GM12878 (cell line): ENCODE measurements around the gene WNT3A. TPM values are rescaled to one million over a fixed set of nuclear protein-coding genes. Genes with fewer than 3 reads are reported as not detected.
A peak's percentile ranks its signal among the peaks of the same experiment; 100 is the strongest.

ENCODE experiments used
- ATAC-seq: fragments of 200-7000 bp; cut with Tn5 transposase; 3 replicates; pipeline ENCODE4 v1.9.1; 2020; ENCODE audit warnings: mild to moderate bottlenecking, moderate library complexity
- BruUV-seq: library from RNA; stranded (reverse); fragments of 400-500 nt; replicated peaks from 2 replicates; lab custom pipeline; 2021; lab: Mats Ljungman, UMichigan
- CTCF ChIA-PET: fragments of 300-600 bp; sonication (Branson Sonifier 250); formaldehyde crosslinking; extraction: SDS; loops from one replicate; lab custom pipeline; 2021; ENCODE audit warnings: inconsistent platforms; lab: Yijun Ruan, JAX
- POLR2A ChIA-PET: fragments of 350-600 bp; formaldehyde crosslinking; extraction: SDS; loops from one replicate; lab custom pipeline; 2021; ENCODE audit warnings: inconsistent platforms; lab: Charles Lee
- RAD21 ChIA-PET: fragments of 300-600 bp; sonication (Branson Sonifier 250); formaldehyde crosslinking; loops from one replicate; lab custom pipeline; 2023; ENCODE audit warnings: antibody characterized with exemption; ENCODE audit not compliant: unreplicated experiment; lab: Charles Lee
- SMC1A ChIA-PET: fragments of 300-600 bp; sonication (Branson Sonifier 250); formaldehyde crosslinking; loops from one replicate; lab custom pipeline; 2023; ENCODE audit not compliant: unreplicated experiment, uncharacterized antibody; lab: Charles Lee
- DNase-seq: peaks from one replicate; pipeline ENCODE4 v3.0.0-alpha.2; 2011; ENCODE audit warnings: low read depth, low spot score
- FAIRE-seq: peaks from 3 replicates; lab custom pipeline; 2011; peaks lifted over from hg19 to GRCh38; lab: Jason Lieb, UNC
- H2AFZ ChIP-seq: 2 replicates; pipeline ENCODE4 v1.6.0; 2011; ENCODE audit warnings: low read depth, low read length, control low read depth; ENCODE audit not compliant: control insufficient read depth
- H3K27ac ChIP-seq: 2 replicates; pipeline ENCODE4 v1.5.1; 2011; ENCODE audit warnings: control low read depth; ENCODE audit not compliant: control insufficient read depth, insufficient read depth
- H3K27me3 ChIP-seq, 2 experiments: replicated peaks in 1 of 2; 2 replicates each; pipeline versions ENCODE4 v1.6.0 to v1.6.1; 2011; ENCODE audit warnings: low read length in 1 of 2; ENCODE audit not compliant: control insufficient read depth in 2 of 2, insufficient read depth in 2 of 2
- H3K36me3 ChIP-seq, 2 experiments: 2 replicates each; pipeline ENCODE4 v1.5.1; 2011; ENCODE audit warnings: low read length in 1 of 2; ENCODE audit not compliant: control insufficient read depth in 2 of 2, insufficient read depth in 2 of 2
- H3K4me1 ChIP-seq: 2 replicates; pipeline ENCODE4 v1.6.1; 2011; ENCODE audit warnings: mild to moderate bottlenecking, low read length, moderate library complexity, mixed read lengths; ENCODE audit not compliant: control insufficient read depth, insufficient read depth
- H3K4me2 ChIP-seq: 2 replicates; pipeline ENCODE4 v1.6.0; 2011; ENCODE audit warnings: control low read depth; ENCODE audit not compliant: control insufficient read depth, insufficient read depth
- H3K4me3 ChIP-seq: fragments of 200-600 bp; sonication (generic); 2 replicates; pipeline ENCODE4 v1.5.1; 2016
- H3K79me2 ChIP-seq: 2 replicates; pipeline ENCODE4 v1.6.0; 2011; ENCODE audit warnings: low read length; ENCODE audit not compliant: control insufficient read depth, insufficient read depth
- H3K9ac ChIP-seq: 2 replicates; pipeline ENCODE4 v1.8.0; 2011; ENCODE audit warnings: low read length, control low read depth, mixed read lengths; ENCODE audit not compliant: control insufficient read depth, insufficient read depth
- H3K9me3 ChIP-seq: replicated peaks from 3 replicates; pipeline ENCODE4 v1.5.1; 2011; ENCODE audit warnings: mild to moderate bottlenecking, low read length; ENCODE audit not compliant: control insufficient read depth, insufficient read depth
- H4K20me1 ChIP-seq: 2 replicates; pipeline ENCODE4 v1.6.0; 2011; ENCODE audit not compliant: control insufficient read depth, insufficient read depth
- EGR1 ChIP-seq, 2 experiments: IDR thresholded peaks; 1 replicate in 1 of 2; 2 replicates in 1 of 2; pipeline ENCODE4 v1.6.1; 2011 to 2012; ENCODE audit warnings: low read depth in 2 of 2, low read length in 2 of 2, borderline replicate concordance in 1 of 2, mild to moderate bottlenecking in 1 of 2, moderate library complexity in 1 of 2
- NR2C2 ChIP-seq: IDR thresholded peaks from 2 replicates; pipeline ENCODE4 v1.6.1; 2011; ENCODE audit warnings: borderline replicate concordance, low read depth; ENCODE audit not compliant: control insufficient read depth, insufficient read length
- NRF1 ChIP-seq: conservative IDR thresholded peaks from 2 replicates; pipeline ENCODE4 v1.6.1; 2011; ENCODE audit warnings: mild to moderate bottlenecking, low read depth, low read length, improper control_type of control experiment
- POLR2AphosphoS2 ChIP-seq: IDR thresholded peaks from 2 replicates; pipeline ENCODE4 v1.6.1; 2011; ENCODE audit warnings: low read depth, mild to moderate bottlenecking, low read length, improper control_type of control experiment, moderate library complexity
- SMAD1 ChIP-seq: fragments of 450-650 bp; IDR thresholded peaks from 2 replicates; pipeline ENCODE4 v1.6.1; 2018; ENCODE audit warnings: mild to moderate bottlenecking, low read depth; ENCODE audit not compliant: partially characterized antibody
- SMARCA5 ChIP-seq: fragments of 450-650 bp; IDR thresholded peaks from 2 replicates; pipeline ENCODE4 v1.6.1; 2017; ENCODE audit warnings: mild to moderate bottlenecking
- SREBF2 ChIP-seq: IDR thresholded peaks from 2 replicates; pipeline ENCODE4 v1.6.1; 2012; ENCODE audit warnings: mild to moderate bottlenecking, low read length
- TCF12 ChIP-seq: IDR thresholded peaks from 2 replicates; pipeline ENCODE4 v1.6.1; 2011; ENCODE audit warnings: low read depth, mild to moderate bottlenecking, low read length
- ZNF274 ChIP-seq: IDR thresholded peaks from one replicate; pipeline ENCODE4 v1.8.0; 2011; ENCODE audit not compliant: insufficient read length, insufficient read depth
- WGBS: methylation state at CpG from one replicate; pipeline ENCODE4 v1.1.6; 2016; ENCODE audit warnings: low lambda C conversion rate; ENCODE audit not compliant: insufficient replicate concordance, insufficient coverage; ENCODE audit errors: missing lambda C conversion rate; 5-methylcytosine and 5-hydroxymethylcytosine counted together
- in situ Hi-C: fragments of 300-500 bp; cut with MboI; formaldehyde crosslinking; loops from 9 replicates; pipeline ENCODE4 v1.14.3; 2018; ENCODE audit warnings: mixed read lengths
- intact Hi-C: fragments of 100-400 bp; cut with micrococcal nuclease; formaldehyde crosslinking; loops from one replicate; pipeline ENCODE4 v1.14.2; 2022; ENCODE audit not compliant: unreplicated experiment
- polyA plus RNA-seq, 11 experiments: library from polyadenylated mRNA; depleted of rRNA in 4 of 11; unstranded in 6 of 11; stranded (reverse) in 5 of 11; fragments of >200 nt; fragmentation: Nextera tagmentation in 4 of 11; fragmentation: Illumina TruSeq in 1 of 11; extraction: Ambion mirVana in 4 of 11; extraction: Trizol in 1 of 11; gene quantifications; 1 replicate in 1 of 11; 2 replicates in 10 of 11; pipeline versions ENCODE4 v1.2.1 to v1.2.3, GENCODE V29; 2011 to 2016; ENCODE audit warnings: inconsistent platforms in 2 of 11, missing spikeins in 2 of 11, low read depth in 1 of 11
- total RNA-seq, 4 experiments: library from RNA; depleted of rRNA in 3 of 4; stranded (reverse); fragments of >200 nt in 3 of 4; fragmentation: Illumina TruSeq in 1 of 4; extraction: Trizol in 1 of 4; gene quantifications; 2 replicates each; pipeline versions ENCODE4 v1.2.1 to v1.2.3, GENCODE V29; 2013 to 2021
- TF ChIP-seq, protein P1 (sequence below), 3 experiments: IDR thresholded peaks in 2 of 3; conservative IDR thresholded peaks in 1 of 3; 2 replicates each; pipeline ENCODE4 v1.5.1; 2011; ENCODE audit warnings: low read depth in 3 of 3, low read length in 3 of 3, mild to moderate bottlenecking in 3 of 3, control low read depth in 2 of 3, moderate library complexity in 2 of 3, inconsistent platforms in 1 of 3, mixed read lengths in 1 of 3; ENCODE audit not compliant: control insufficient read depth in 2 of 3, insufficient read depth in 1 of 3; ENCODE audit errors: extremely low read depth in 1 of 3
- TF ChIP-seq, protein P2 (sequence below): IDR thresholded peaks from 2 replicates; pipeline ENCODE4 v1.6.1; 2012; ENCODE audit warnings: low read depth, low read length, improper control_type of control experiment

The WNT3A gene
- total and polyA plus RNA-seq, 10 of the 15 experiments (the other 5 are each of a cell fraction or from before 2014, with no cell fraction given), result 0.16 TPM; not detected in 9

DNA sequence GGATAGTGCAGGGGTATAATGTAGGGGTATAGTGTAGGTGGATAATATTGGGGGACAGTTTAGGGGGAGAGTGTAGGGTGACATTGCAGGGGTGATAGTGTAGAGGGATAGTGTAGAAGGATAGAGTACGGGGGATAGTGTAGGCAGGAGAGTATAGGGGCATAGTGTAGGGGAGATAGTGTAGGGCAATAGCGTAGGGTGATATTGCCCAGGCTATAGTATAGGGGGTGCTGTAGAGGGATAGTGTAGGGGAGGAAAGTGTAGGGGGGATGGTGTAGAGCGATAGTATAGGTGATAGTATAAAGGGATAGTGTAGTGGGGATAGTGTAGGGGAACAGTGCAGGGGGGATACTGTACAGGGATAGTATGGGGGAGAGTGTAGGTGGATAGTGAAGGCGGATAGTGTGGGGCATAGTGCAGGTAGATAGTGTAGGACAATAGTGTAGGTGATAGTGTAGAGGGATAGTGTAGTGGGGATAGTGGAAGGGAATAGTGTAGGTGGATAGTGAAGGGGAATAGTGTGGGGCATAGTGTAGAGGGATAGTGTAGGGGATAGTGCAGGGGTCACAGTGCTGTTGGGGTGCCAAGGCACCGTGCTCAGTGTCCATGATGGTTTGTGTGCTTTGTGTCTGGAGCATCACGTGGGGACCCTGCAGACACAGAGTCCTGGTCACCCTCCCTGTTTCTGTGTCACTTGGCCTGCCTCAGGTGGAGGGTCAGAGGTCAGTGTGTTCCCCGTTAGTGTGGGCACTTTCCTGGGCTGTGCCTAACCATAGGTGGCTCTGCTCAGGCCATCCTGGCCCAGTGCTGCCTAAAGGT, 65.2 kb downstream of the WNT3A start (continued):
- TF ChIP-seq EGR1 (IDR thresholded peaks at IDR 0.05; ENCODE audit: borderline replicate concordance in 1 of 2, low read depth in 2 of 2, low read length in 2 of 2), result no peak
- TF ChIP-seq, protein P1, sequence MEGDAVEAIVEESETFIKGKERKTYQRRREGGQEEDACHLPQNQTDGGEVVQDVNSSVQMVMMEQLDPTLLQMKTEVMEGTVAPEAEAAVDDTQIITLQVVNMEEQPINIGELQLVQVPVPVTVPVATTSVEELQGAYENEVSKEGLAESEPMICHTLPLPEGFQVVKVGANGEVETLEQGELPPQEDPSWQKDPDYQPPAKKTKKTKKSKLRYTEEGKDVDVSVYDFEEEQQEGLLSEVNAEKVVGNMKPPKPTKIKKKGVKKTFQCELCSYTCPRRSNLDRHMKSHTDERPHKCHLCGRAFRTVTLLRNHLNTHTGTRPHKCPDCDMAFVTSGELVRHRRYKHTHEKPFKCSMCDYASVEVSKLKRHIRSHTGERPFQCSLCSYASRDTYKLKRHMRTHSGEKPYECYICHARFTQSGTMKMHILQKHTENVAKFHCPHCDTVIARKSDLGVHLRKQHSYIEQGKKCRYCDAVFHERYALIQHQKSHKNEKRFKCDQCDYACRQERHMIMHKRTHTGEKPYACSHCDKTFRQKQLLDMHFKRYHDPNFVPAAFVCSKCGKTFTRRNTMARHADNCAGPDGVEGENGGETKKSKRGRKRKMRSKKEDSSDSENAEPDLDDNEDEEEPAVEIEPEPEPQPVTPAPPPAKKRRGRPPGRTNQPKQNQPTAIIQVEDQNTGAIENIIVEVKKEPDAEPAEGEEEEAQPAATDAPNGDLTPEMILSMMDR (IDR thresholded peaks at IDR 0.05 in 2 of 3, conservative IDR thresholded peaks at IDR 0.05 in 1 of 3; ENCODE audit: control insufficient read depth in 2 of 3, extremely low read depth in 1 of 3, insufficient read depth in 1 of 3, low read depth in 3 of 3, low read length in 3 of 3), result 0 out of 6 replicates have a peak, but pooled peaks of 1 of the 3 experiments have one; percentile 7
- no peak for TF ChIP-seq ZNF274
- no peak for TF ChIP-seq SMARCA5
- TF ChIP-seq POLR2AphosphoS2, result peak; percentile 61; the same call in 1 of the 2 replicates
- no peak for TF ChIP-seq SREBF2

DNA sequence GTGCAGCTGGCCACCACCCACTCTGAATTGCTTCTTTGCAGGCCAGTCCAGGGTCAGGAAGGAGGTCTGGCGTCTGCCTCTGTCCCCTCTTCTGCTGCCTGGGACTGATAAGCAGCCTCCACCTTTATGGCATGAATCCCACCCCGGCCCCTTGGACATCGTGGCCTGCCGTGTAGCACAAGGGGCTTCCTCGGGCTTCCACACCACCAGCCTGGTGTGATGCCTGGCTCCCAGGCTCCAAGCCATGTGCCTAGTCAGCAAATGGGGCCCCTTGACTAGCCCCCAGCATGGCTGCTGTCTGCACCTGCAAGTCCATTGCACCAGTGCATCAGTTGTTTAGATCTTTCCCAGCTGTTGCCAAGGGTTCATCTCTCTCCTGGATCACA, 65.9 kb downstream of the WNT3A start:
- ATAC-seq (no peak), FAIRE-seq (no peak), DNase-seq (no peak)
- BruUV-seq, result no TSS peak
- in situ Hi-C loops (no loop called here), intact Hi-C loops (loop anchor here (5.0 to 10.0 kb wide), 2 partner anchors 70 to 308 kb away; no protein-coding TSS in a partner anchor)
- Histone ChIP-seq H2AFZ (no peak overlapping the region), H3K9me3 (no peaks in the 10 kb centered on the region), H4K20me1 (no peaks in the 10 kb centered on the region), H3K36me3 (no peaks in the 10 kb centered on the region), H3K9ac (no peak overlapping the region), H3K79me2 (no peaks in the 10 kb centered on the region), H3K27ac (no peak overlapping the region), H3K4me3 (no peak overlapping the region), H3K4me2 (no peak overlapping the region), H3K27me3 (no peaks in the 10 kb centered on the region), H3K4me1 (no peaks in the 10 kb centered on the region)
- WGBS, result 54% methylated on average over 5 of the region's 5 CpGs
- no peak for TF ChIP-seq POLR2AphosphoS2
- no peak for TF ChIP-seq TCF12
- TF ChIP-seq SMAD1, result no peak
- peak; percentile 6 for TF ChIP-seq NR2C2
- TF ChIP-seq NRF1, result no peak
- TF ChIP-seq, protein P2, sequence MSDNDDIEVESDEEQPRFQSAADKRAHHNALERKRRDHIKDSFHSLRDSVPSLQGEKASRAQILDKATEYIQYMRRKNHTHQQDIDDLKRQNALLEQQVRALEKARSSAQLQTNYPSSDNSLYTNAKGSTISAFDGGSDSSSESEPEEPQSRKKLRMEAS, result no peak
- ChIA-PET RAD21 (interaction anchor here (1.5 to 2.3 kb wide), 2 partner anchors 73 to 74 kb away, joined by 4 to 17 read pairs; no protein-coding TSS in a partner anchor), CTCF (interaction anchor here (0.6 kb wide), 1 partner anchor 73 kb away, joined by 3 read pairs; no protein-coding TSS in a partner anchor), POLR2A (no interaction called here), SMC1A (no interaction called here)
